Mucosa of gallbladder (tissue), 1 donor: ENCODE data around the gene PRDM5. TPM values are rescaled to one million over a fixed set of nuclear protein-coding genes. Genes with fewer than 3 reads are reported as not detected.

Experiments used
- DNase-seq: peaks from one replicate; pipeline ENCODE4 v3.0.0-alpha.2; 2020; ENCODE audit warnings: low spot score
- total RNA-seq: library from RNA; stranded (reverse); gene quantifications from one replicate; pipeline ENCODE4 v1.2.1, GENCODE V29; 2021
- donor health status: DM: no; HTN: no; CAD: no.

PRDM5 gene
- total RNA-seq, 1 donor from 2014 or later: 7.2 TPM

DNA sequence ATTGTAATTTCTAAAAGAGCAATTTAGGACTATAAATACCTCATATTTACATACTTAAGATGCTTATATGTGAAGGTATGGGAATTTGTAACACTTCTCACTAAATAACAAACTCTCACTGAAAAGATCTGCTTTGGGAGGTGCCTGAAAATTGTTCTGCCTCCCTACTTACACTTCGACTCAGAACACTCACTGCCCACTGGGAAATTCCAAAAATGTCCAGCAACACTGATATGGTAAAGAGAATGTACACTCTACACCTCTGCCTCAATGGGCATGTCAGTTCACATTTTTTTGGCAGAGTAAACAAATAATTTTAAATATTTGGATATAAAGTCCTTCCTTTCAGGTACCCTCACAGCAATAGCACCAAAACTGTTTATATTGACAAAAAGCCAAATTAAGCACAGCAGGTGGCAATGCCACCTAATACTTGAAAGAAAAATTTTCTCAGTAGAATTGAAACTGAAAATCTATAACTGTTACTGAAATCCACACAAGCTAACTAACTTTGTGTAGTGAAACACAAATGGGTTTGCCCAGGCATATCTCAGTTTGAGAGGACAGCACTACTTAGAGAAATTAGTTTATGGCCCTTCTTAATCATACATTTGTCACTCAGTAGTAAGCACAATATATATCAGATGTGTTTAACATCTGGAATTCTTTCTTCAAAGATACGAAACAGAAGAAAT is 67.1 kb downstream of the PRDM5 start:
- DNase-seq: no peak

DNA sequence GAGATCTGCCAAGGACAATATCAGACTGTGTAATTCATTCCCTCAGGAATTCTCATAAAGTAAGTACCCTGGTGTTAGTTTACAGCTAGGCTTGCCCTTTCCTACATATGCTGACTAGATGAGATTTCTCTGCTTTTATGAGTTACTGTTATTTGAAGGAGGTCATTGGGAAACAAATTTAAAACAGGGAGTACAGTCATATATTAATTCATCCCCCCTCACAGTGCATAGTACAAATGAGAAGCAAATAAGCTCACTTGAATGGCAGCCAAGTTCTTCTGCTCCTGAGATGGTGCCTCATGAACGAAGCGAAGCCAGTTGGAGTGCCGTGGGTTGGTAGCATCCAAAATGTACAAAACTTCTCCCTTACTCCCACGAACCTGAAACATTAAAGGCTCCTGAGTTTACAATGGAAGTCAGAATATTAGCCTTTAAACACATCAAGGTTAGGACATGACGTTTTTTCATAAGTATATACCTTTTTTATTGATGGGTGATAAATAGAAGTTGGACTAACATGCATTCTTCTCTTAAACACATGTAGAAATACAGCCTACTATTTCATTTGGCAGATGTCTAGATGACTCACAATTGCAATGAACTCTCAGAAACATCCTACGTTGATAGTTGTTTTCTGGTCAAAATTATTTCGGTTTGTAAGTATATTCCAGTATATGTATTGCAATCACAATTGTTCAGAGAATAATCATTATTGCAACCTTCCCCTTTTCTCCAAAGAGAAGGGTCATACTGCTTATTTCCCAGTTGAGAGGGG is 69.2 kb downstream of the PRDM5 start:
- no peak for DNase-seq

DNA sequence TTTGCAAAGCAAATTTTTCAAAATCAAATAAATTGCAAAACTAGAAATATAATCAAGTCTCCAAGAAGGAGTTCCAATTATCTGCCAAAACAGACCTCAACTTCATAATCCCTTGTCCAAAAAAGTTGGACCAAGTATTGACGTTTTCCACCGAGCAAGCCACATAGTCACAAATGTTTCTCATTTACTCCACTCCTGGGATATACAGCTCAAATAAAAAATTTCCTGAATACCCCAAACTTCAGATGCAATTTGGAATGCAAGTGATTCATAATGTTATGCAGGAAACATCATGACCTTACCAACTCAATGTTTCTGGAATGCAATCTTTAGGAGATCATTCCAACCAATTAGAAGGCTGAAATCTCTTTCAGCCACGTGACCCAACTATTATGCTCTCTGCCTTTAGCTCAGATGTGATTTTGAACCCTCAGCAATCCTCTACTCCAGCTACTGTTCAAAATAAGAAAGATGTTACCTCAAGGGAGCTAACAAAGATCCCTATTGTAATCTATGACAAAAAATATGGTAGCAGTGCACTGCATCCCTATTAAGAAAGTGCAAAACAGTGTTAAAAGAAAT is 72.4 kb downstream of the PRDM5 start:
- DNase-seq: no peak

DNA sequence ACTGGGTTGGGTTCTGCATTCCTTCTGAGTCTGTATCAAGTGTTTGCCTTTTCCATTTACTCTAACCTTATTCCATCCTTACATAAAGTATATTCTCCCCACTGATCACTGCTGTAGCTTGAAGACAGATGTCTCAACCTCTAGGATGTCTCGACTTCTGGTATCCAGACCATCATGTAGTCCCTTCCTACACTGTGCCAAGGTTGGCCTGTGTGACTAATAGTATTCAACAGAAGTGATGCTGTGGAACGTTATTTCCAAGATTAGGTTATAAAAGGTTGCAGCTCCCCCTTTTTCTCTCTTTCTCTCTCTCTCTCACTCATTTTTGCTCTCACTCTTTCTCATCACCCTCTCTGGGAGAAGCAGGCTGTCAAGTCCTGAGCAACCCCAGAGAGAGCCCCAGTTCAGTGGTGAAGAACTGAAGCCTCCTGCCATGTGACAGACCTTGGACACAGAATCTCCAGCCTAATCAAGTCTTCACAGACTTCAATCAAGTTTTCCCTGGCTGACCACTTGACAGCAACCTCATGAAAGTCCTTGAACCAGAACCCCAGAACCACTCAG is 75.4 kb downstream of the PRDM5 start:
- no peak for DNase-seq

- DNase-seq: no peak
Observed at GRCh38 chr4:120844528-120844921, 78.0 kb downstream of the PRDM5 start.

- no peak for DNase-seq
Observed at GRCh38 chr4:120843849-120844527, 78.5 kb downstream of the PRDM5 start.

- no peak for DNase-seq
Observed at GRCh38 chr4:120842031-120842430, 80.5 kb downstream of the PRDM5 start.

DNA sequence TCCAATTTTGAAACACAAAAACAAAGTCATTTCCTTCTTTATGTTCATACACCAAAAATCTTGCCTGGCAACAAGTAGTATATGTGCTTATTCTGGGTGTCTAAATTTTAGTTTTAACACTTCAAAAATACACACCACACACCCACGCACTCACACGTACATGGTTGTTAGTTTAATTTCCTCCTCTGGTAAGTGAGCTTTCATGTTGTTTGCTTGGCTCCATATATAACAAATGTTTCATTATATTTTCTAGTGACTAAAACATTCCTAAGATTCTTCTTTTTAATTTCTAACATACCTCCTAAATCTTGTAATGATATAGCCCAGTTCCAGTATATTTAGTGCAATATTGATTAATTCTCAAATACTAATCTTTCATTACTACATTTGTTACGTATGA is 80.9 kb downstream of the PRDM5 start:
- no peak for DNase-seq

DNA sequence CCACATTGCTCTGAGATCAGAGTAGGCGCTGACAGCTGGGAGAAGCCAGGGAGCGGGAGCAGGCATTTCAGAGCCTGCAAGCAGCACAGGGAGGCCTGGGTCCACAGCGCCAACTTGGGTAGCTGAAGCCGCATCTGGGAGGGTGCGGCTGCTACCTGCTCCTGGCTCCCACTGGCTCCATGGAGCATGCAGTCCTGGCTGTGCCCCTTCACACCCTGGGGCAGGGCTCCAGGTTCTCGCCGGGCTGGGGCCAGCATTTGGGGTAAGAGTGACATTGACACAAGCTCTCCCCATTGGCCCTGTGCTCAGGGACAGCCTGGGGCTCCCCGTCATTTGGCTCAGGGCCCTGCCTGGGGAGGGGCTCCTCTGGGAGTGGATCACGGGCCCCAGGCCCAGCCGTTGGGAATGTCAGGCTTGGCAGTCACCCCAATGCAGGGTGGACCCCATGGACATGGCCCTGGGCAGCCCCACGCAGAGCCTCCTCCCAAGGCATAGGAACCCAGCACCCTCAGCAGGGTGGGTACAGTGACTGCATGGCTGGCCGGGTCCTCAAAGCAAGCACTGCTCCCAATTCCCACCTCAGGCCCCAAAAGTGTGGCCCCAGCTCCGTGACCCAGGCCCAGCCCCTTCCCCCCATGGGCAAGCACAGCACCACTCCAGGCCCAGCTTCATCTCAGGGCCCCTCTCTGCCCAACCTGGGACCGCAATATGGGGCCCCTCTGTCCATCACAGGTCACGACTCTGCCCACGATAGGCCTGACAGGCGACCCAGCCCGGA is 82.4 kb downstream of the PRDM5 start:
- no peak for DNase-seq

- no peak for DNase-seq
Observed at GRCh38 chr4:120839334-120839973, 83.1 kb downstream of the PRDM5 start.

GRCh38 chr4:120838784-120839183 is 83.7 kb downstream of the PRDM5 start:
- no peak for DNase-seq

GRCh38 chr4:120837656-120838055 is 84.9 kb downstream of the PRDM5 start:
- DNase-seq: no peak

GRCh38 chr4:120835342-120835741 is 87.2 kb downstream of the PRDM5 start:
- DNase-seq: no peak

- no peak for DNase-seq
Observed at GRCh38 chr4:120830204-120830603, 92.3 kb downstream of the PRDM5 start.

DNA sequence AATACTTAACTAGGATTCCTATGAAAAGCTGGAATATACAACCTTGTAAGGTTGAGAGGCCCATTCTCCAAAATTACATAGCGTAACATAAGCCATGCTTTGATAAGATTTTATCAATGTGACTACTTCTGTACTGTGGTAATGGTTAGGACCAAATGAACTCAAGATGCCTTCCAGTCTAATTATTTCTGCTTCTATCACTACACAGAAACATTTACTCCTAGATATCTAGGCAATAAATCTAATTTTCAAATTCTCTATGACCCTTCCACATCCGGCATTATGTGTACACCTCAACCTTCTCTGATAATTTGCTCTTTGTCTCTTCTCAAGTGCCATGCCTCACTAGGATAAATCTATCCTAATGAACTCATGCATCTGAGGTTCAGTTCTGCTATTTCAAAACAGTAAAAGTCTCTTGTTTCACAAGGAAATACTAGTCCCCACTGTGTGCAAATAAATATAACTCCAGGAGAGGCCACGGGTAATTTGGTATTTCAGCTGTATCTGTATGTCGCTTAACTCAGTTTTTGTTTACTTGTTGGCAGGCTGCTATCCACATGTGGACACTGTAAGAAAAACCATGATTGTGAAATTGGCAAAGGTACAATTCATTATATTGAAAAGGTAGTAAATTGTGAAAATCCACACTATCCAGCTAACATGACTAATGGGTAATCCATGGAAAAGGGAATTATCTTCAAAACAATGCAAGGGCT is 93.3 kb downstream of the PRDM5 start:
- no peak for DNase-seq

GRCh38 chr4:120826853-120827252 is 95.7 kb downstream of the PRDM5 start:
- DNase-seq: no peak

- DNase-seq: no peak
Observed at GRCh38 chr4:120826449-120826848, 96.1 kb downstream of the PRDM5 start.

GRCh38 chr4:120824946-120825345 is 97.6 kb downstream of the PRDM5 start:
- DNase-seq: no peak

GRCh38 chr4:120821977-120822376 is 100.5 kb downstream of the PRDM5 start:
- DNase-seq: no peak

DNA sequence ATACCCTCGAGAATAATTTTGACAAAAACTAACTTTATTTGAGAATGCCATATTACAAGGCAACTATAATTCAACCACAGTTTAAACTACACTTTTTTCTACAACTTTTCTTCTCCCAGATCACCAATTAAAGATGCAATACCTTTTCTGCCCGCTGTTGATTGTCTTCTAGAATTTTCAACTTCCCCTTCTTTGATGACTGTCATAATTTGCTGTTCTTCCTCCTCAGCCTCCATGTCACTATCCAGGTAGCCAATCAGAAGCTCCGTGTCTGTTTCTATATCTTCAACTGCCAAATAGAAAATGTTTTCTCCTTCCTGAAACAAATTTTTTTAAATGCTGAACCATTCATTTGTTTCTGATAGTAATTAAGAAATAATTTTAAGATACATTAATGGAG is 101.5 kb downstream of the PRDM5 start:
- no peak for DNase-seq
